Adrenal gland (tissue), 5 donors: ENCODE results near the gene APLP2.
A peak's percentile ranks its signal among the peaks of the same experiment; 100 is the strongest.

ENCODE experiments used
- POLR2A ChIP-seq, 2 donors: fragments of 450-650 bp; IDR thresholded peaks; one replicate each; pipeline ENCODE4 v1.6.1; 2017; ENCODE audit warnings: antibody characterized with exemption in 2 of 2, mild to moderate bottlenecking in 2 of 2, moderate library complexity in 1 of 2
- TF ChIP-seq, protein P1 (sequence below), 6 experiments: fragments of 450-650 bp in 4 of 6; fragments of 200-600 bp in 2 of 6; sonication (generic) in 1 of 6; IDR thresholded peaks; 1 replicate in 5 of 6; 2 replicates in 1 of 6; pipeline versions ENCODE4 v1.5.1 to v1.8.0; 2016 to 2021; ENCODE audit warnings: antibody characterized with exemption in 6 of 6, mild to moderate bottlenecking in 2 of 6, moderate library complexity in 1 of 6
- donor health status: DM: no; HTN: no; CAD: no.

DNA sequence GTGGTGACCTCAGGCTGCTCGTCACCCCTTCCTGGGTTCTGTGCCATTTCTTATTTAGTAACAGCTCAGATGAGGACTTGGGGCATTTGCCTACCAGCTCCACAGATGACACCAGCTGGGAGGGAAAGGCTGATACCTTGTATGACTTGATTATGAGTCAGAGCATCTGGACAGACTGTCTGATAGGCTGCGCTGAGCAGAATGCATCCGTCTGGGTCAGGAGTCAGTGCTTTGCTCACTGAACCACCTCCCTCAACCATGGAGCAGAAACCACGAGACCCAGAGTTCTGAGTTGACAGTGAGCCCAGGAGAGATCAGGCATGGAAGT, 96.7 kb downstream of the APLP2 start:
- TF ChIP-seq POLR2A (IDR thresholded peaks at IDR 0.05), result peak in 1 of 2 donors; percentile 49
- TF ChIP-seq, protein P1, sequence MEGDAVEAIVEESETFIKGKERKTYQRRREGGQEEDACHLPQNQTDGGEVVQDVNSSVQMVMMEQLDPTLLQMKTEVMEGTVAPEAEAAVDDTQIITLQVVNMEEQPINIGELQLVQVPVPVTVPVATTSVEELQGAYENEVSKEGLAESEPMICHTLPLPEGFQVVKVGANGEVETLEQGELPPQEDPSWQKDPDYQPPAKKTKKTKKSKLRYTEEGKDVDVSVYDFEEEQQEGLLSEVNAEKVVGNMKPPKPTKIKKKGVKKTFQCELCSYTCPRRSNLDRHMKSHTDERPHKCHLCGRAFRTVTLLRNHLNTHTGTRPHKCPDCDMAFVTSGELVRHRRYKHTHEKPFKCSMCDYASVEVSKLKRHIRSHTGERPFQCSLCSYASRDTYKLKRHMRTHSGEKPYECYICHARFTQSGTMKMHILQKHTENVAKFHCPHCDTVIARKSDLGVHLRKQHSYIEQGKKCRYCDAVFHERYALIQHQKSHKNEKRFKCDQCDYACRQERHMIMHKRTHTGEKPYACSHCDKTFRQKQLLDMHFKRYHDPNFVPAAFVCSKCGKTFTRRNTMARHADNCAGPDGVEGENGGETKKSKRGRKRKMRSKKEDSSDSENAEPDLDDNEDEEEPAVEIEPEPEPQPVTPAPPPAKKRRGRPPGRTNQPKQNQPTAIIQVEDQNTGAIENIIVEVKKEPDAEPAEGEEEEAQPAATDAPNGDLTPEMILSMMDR (IDR thresholded peaks at IDR 0.05), result no peak
